ENCODE results near the gene CUX1.

Gene CUX1

GRCh38 chr7:102061981-102062390 is 244.6 kb downstream of the CUX1 start:
- Histone ChIP-seq H3K27me3 (replicated peaks; ENCODE audit: insufficient read depth, low read length) (no peaks in the 10 kb centered on the region), H3K27ac (ENCODE audit: low read length) (no peak overlapping the region), H3K36me3 (replicated peaks; ENCODE audit: insufficient read depth, low read length) (no peaks in the 10 kb centered on the region), H3K9ac (ENCODE audit: low read length) (no peak overlapping the region), H3K9me2 (replicated peaks; ENCODE audit: insufficient read depth, low read length) (no peaks in the 10 kb centered on the region), H3K9me3 (replicated peaks; ENCODE audit: insufficient read depth, low read length) (no peaks in the 10 kb centered on the region), H3K4me3 (ENCODE audit: low read length) (no peak overlapping the region), H3K4me2 (ENCODE audit: low read depth, low read length) (no peak overlapping the region), H3F3A (ENCODE audit: insufficient read depth, low read length) (no peaks in the 10 kb centered on the region), H2AFZ (ENCODE audit: low read length) (no peak overlapping the region), H3K4me1 (ENCODE audit: low read length) (no peaks in the 10 kb centered on the region), H3K79me2 (ENCODE audit: low read length) (peaks cover 15% of the 10 kb centered on the region), H4K20me1 (ENCODE audit: insufficient read depth, low read length) (no peaks in the 10 kb centered on the region)
- TF ChIP-seq EZH2phosphoT487 (IDR thresholded peaks at IDR 0.05; ENCODE audit: low read length) (no peak), EZH2 (optimal IDR thresholded peaks at IDR 0.05; ENCODE audit: low read depth, low read length) (no peak), CTCF (IDR thresholded peaks at IDR 0.05; ENCODE audit: low read length) (no peak)
- DNase-seq = no peak

- no peaks in the 10 kb centered on the region for H3K9me3 ChIP-seq (replicated peaks; ENCODE audit: insufficient read depth, low read length)
- peaks cover 13% of the 10 kb centered on the region for H3K79me2 ChIP-seq (ENCODE audit: low read length)
- H3K27me3 ChIP-seq (replicated peaks; ENCODE audit: insufficient read depth, low read length) = no peaks in the 10 kb centered on the region
- no peak overlapping the region for H3K4me3 ChIP-seq (ENCODE audit: low read length)
- H3K36me3 ChIP-seq (replicated peaks; ENCODE audit: insufficient read depth, low read length) = no peaks in the 10 kb centered on the region
- DNase-seq = no peak
- no peak overlapping the region for H3K27ac ChIP-seq (ENCODE audit: low read length)
- no peak overlapping the region for H2AFZ ChIP-seq (ENCODE audit: low read length)
- TF ChIP-seq EZH2 (optimal IDR thresholded peaks at IDR 0.05; ENCODE audit: low read depth, low read length) (no peak), CTCF (IDR thresholded peaks at IDR 0.05; ENCODE audit: low read length) (no peak), EZH2phosphoT487 (IDR thresholded peaks at IDR 0.05; ENCODE audit: low read length) (no peak)
- H3K9me2 ChIP-seq (replicated peaks; ENCODE audit: insufficient read depth, low read length) = no peaks in the 10 kb centered on the region
- no peak overlapping the region for H3K4me2 ChIP-seq (ENCODE audit: low read depth, low read length)
- no peaks in the 10 kb centered on the region for H4K20me1 ChIP-seq (ENCODE audit: insufficient read depth, low read length)
- H3K9ac ChIP-seq (ENCODE audit: low read length) = no peak overlapping the region
- no peaks in the 10 kb centered on the region for H3F3A ChIP-seq (ENCODE audit: insufficient read depth, low read length)
- no peaks in the 10 kb centered on the region for H3K4me1 ChIP-seq (ENCODE audit: low read length)
Measured at GRCh38 chr7:102063690-102064180, 246.3 kb downstream of the CUX1 start.

GRCh38 chr7:102064361-102065025 is 247.1 kb downstream of the CUX1 start:
- Histone ChIP-seq H3K4me1 (ENCODE audit: low read length) (no peaks in the 10 kb centered on the region), H3K4me3 (ENCODE audit: low read length) (no peak overlapping the region), H3K27ac (ENCODE audit: low read length) (no peak overlapping the region), H2AFZ (ENCODE audit: low read length) (no peak overlapping the region), H3K9me3 (replicated peaks; ENCODE audit: insufficient read depth, low read length) (no peaks in the 10 kb centered on the region), H3F3A (ENCODE audit: insufficient read depth, low read length) (no peaks in the 10 kb centered on the region), H3K36me3 (replicated peaks; ENCODE audit: insufficient read depth, low read length) (no peaks in the 10 kb centered on the region), H3K27me3 (replicated peaks; ENCODE audit: insufficient read depth, low read length) (no peaks in the 10 kb centered on the region), H3K9ac (ENCODE audit: low read length) (no peak overlapping the region), H3K4me2 (ENCODE audit: low read depth, low read length) (no peak overlapping the region), H4K20me1 (ENCODE audit: insufficient read depth, low read length) (no peaks in the 10 kb centered on the region), H3K9me2 (replicated peaks; ENCODE audit: insufficient read depth, low read length) (no peaks in the 10 kb centered on the region), H3K79me2 (ENCODE audit: low read length) (peaks cover 12% of the 10 kb centered on the region)
- no peak for DNase-seq
- TF ChIP-seq CTCF (IDR thresholded peaks at IDR 0.05; ENCODE audit: low read length) = no peak
- TF ChIP-seq EZH2 (optimal IDR thresholded peaks at IDR 0.05; ENCODE audit: low read depth, low read length) = no peak
- TF ChIP-seq EZH2phosphoT487 (IDR thresholded peaks at IDR 0.05; ENCODE audit: low read length) = no peak

Measured in MM.1S (cell line).